ENCODE measurements around the gene PLEKHN1. TPM values are rescaled to one million over a fixed set of nuclear protein-coding genes. Genes with fewer than 3 reads are reported as not detected.

The PLEKHN1 gene
- total RNA-seq, 4 donors from 2014 or later: 0.14 to 1.4 TPM; not detected in 2

DNA sequence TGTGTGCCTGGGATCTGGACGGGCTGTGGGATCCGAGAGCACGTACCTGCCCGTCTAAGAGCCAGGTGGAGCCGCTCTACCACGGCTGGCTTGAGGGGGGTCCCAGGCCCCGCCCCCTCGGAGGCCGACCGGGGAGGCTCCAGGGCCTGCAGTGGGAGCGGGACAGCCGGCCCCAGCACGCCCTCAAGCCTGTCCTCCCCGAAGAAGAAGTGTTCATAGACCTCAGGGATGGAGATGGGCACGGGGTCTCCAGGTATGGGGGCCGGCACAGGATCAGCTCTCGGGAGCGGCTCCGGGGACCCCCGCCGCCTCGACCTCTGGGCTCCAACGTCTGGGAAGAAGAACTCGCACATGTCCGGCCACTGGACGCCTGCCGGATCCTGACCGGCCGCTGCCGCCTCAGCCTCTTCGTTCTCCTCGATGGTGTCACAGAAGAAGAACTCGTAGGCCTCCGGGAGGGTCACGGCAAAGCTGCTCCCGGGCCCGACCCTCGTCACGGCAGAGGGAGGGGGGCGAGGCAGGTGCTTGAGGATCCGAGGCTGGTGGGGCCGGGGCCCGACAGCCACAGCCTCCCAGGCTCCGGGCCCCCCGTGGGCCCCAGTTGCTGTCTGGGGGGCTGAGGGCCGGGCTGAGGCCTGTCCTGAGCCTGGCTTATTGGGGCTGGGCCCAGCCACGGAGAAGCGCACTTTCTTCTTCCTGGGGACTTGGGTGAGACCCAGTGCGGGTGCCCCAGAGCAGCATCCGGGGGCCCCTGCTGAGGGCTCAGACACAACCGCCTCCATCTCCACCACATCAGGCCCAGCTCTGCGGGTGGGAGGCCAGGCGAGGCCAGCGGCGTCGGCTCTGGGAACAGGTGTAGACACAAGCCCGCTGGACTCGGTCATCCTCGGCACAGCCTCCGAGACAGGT, 12.8 kb downstream of the PLEKHN1 start:
- H3K36me3 ChIP-seq: no peaks in the 10 kb centered on the region
- peaks cover 0 to 9% (median 8%) of the 10 kb centered on the region in 4 donors for H3K4me1 ChIP-seq
- intact Hi-C loops (cut with DNase I; ENCODE audit: low total_unique reads): no loop called here
- no peaks in the 10 kb centered on the region for H3K9me3 ChIP-seq
- no peak overlapping the region for H3K27ac ChIP-seq
- no peak overlapping the region for H3K4me3 ChIP-seq
- in situ Hi-C loops (cut with MboI; ENCODE audit: low pct_ligation_motif_present in 1 of 4, low pct_unique_long_range_greater_than_20kb in 1 of 4, low sequenced_read_pairs in 3 of 4): no loop called here
- no peak for DNase-seq
- TF ChIP-seq, protein P1, sequence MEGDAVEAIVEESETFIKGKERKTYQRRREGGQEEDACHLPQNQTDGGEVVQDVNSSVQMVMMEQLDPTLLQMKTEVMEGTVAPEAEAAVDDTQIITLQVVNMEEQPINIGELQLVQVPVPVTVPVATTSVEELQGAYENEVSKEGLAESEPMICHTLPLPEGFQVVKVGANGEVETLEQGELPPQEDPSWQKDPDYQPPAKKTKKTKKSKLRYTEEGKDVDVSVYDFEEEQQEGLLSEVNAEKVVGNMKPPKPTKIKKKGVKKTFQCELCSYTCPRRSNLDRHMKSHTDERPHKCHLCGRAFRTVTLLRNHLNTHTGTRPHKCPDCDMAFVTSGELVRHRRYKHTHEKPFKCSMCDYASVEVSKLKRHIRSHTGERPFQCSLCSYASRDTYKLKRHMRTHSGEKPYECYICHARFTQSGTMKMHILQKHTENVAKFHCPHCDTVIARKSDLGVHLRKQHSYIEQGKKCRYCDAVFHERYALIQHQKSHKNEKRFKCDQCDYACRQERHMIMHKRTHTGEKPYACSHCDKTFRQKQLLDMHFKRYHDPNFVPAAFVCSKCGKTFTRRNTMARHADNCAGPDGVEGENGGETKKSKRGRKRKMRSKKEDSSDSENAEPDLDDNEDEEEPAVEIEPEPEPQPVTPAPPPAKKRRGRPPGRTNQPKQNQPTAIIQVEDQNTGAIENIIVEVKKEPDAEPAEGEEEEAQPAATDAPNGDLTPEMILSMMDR (IDR thresholded peaks at IDR 0.05): no peak
- TF ChIP-seq POLR2A (IDR thresholded peaks at IDR 0.05): no peak
- no peak for TF ChIP-seq POLR2AphosphoS5 (IDR thresholded peaks at IDR 0.05)
- no peak for TF ChIP-seq EP300 (IDR thresholded peaks at IDR 0.05; ENCODE audit: low read depth)
- H3K27me3 ChIP-seq: peaks cover 59% of the 10 kb centered on the region
- WGBS, 2 donors (ENCODE audit: low coverage in 1 of 2): 85% methylated on average over 55 of the region's 60 CpGs; no CpG with 5 or more reads in 1 of the 2 donors

DNA sequence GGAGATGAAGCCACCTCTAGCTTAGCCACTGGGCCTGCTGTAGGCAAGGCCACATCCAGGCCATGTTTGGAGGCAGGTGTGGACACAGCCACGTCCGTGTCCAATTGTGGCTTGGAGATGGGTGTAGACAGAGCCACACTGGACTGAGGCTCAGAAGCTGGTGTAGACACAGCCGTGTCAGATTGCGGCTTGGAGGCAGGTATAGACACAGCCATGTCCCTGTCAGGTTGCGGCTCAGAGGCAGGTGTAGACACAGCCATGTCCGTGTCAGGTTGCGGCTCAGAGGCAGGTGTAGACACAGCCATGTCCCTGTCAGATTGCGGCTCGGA, 13.4 kb downstream of the PLEKHN1 start:
- Histone ChIP-seq H3K27me3 (peaks cover 61% of the 10 kb centered on the region), H3K9me3 (no peaks in the 10 kb centered on the region), H3K27ac (no peak overlapping the region), H3K4me3 (no peak overlapping the region), H3K4me1 (peaks cover 0 to 14% (median 10%) of the 10 kb centered on the region in 4 donors), H3K36me3 (no peaks in the 10 kb centered on the region)
- WGBS, 2 donors (ENCODE audit: low coverage in 1 of 2): 86 to 100% methylated on average over 1 to 9 of the region's 9 CpGs
- DNase-seq: no peak
- in situ Hi-C loops (cut with MboI; ENCODE audit: low pct_ligation_motif_present in 1 of 4, low pct_unique_long_range_greater_than_20kb in 1 of 4, low sequenced_read_pairs in 3 of 4): no loop called here
- intact Hi-C loops (cut with DNase I; ENCODE audit: low total_unique reads): no loop called here
- TF ChIP-seq POLR2A (IDR thresholded peaks at IDR 0.05): no peak
- no peak for TF ChIP-seq EP300 (IDR thresholded peaks at IDR 0.05; ENCODE audit: low read depth)
- no peak for TF ChIP-seq POLR2AphosphoS5 (IDR thresholded peaks at IDR 0.05)
- TF ChIP-seq, protein P1 (IDR thresholded peaks at IDR 0.05): no peak

DNA sequence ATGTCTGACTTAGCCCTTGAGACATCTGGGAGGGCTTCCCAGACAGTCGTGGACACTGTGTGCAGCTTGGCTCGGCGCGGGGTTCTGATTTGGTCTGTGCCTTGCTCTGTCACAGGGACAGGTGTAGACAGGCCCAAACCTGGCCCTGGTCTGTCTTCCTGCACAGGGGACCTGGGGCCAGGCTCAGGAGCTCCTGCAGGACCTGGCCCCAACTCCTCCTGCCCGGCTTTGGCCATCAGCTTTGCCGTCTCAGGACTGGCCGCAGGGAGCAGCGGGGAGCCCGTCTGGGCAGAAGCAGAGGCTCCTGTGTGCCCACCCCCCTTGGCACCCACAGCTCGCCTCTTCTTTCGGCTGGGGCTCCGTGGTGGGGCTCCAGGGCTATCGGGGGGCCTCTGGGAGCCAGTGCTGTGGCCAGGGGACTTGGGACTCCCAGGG, 13.9 kb downstream of the PLEKHN1 start:
- H3K4me1 ChIP-seq: peaks cover 0 to 14% (median 10%) of the 10 kb centered on the region in 4 donors
- WGBS, 2 donors (ENCODE audit: low coverage in 1 of 2): 87% methylated on average over 9 of the region's 13 CpGs; no CpG with 5 or more reads in 1 of the 2 donors
- in situ Hi-C loops (cut with MboI; ENCODE audit: low pct_ligation_motif_present in 1 of 4, low pct_unique_long_range_greater_than_20kb in 1 of 4, low sequenced_read_pairs in 3 of 4): no loop called here
- no peaks in the 10 kb centered on the region for H3K9me3 ChIP-seq
- DNase-seq: no peak
- H3K27ac ChIP-seq: no peak overlapping the region
- no peaks in the 10 kb centered on the region for H3K36me3 ChIP-seq
- TF ChIP-seq EP300 (IDR thresholded peaks at IDR 0.05; ENCODE audit: low read depth): no peak
- TF ChIP-seq POLR2A (IDR thresholded peaks at IDR 0.05): no peak
- TF ChIP-seq POLR2AphosphoS5 (IDR thresholded peaks at IDR 0.05): no peak
- TF ChIP-seq, protein P1 (IDR thresholded peaks at IDR 0.05): no peak
- intact Hi-C loops (cut with DNase I; ENCODE audit: low total_unique reads): no loop called here
- peaks cover 61% of the 10 kb centered on the region for H3K27me3 ChIP-seq
- no peak overlapping the region for H3K4me3 ChIP-seq

DNA sequence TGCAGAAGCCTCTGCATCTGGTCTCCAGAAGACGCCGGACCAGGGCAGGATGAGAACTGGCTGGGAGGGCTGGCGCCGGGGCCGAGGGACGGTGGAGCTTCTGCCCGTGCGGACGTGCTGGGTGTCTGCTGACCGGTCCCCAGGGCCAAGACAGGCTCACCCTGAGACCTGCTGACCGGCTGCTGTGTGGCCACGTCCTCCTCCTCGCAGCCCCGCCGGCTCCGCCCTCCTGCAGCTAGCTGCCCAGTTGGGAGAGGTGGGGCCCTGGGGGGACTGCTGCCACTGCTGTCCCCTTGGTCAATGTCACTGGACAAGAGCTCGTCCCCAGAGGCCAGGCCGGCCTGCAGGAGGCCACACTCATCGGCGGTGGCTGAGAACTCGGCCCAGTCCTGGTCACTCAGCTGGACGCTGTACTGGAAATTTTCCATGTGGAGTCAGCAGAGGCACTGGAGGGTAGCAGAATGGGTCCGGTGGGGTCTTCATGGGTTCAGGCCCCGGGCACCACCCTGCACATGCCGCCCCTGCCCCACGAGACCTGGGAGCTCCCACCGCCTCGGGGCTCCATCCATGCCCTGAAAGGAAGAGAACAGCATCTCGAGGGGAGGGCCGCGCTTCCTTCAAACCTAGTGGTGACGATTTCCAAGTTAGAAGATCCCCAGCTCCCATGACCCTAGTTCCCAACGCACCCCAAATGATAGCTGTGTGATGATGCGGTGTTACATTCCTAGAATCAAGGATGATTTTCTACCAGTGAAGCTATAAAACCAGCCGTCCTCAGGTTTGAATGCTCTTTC, 14.5 kb downstream of the PLEKHN1 start:
- DNase-seq: no peak
- Histone ChIP-seq H3K27me3 (peaks cover 63% of the 10 kb centered on the region), H3K27ac (no peak overlapping the region), H3K9me3 (no peaks in the 10 kb centered on the region), H3K4me3 (no peak overlapping the region), H3K4me1 (peaks cover 0 to 12% (median 8%) of the 10 kb centered on the region in 4 donors), H3K36me3 (no peaks in the 10 kb centered on the region)
- intact Hi-C loops (cut with DNase I; ENCODE audit: low total_unique reads): no loop called here
- WGBS, 2 donors (ENCODE audit: low coverage in 1 of 2): 58% methylated on average over 20 of the region's 35 CpGs; no CpG with 5 or more reads in 1 of the 2 donors
- in situ Hi-C loops (cut with MboI; ENCODE audit: low pct_ligation_motif_present in 1 of 4, low pct_unique_long_range_greater_than_20kb in 1 of 4, low sequenced_read_pairs in 3 of 4): no loop called here
- TF ChIP-seq EP300 (IDR thresholded peaks at IDR 0.05; ENCODE audit: low read depth) (no peak), POLR2A (IDR thresholded peaks at IDR 0.05) (no peak), POLR2AphosphoS5 (IDR thresholded peaks at IDR 0.05) (no peak)
- TF ChIP-seq, protein P1 (IDR thresholded peaks at IDR 0.05): no peak

Data from transverse colon (tissue), 4 donors.